Common myeloid progenitor, CD34-positive (primary cell): ENCODE measurements around the gene B3GNT3.
A peak's percentile ranks its signal among the peaks of the same experiment; 100 is the strongest.

Source experiments
- CTCF ChIA-PET: fragments of 350-600 bp; sonication (Branson Sonifier 250); formaldehyde crosslinking; loops from one replicate; lab custom pipeline; 2021; ENCODE audit warnings: antibody characterized with exemption; lab: Charles Lee
- POLR2A ChIA-PET: fragments of 350-600 bp; sonication (Branson Sonifier 250); formaldehyde crosslinking; loops from one replicate; lab custom pipeline; 2021; ENCODE audit warnings: antibody characterized with exemption; lab: Charles Lee
- DNase-seq, 3 donors: peaks; one replicate each; pipeline versions ENCODE4 v3.0.0 to v3.0.0-alpha.2; 2013
- H3K27ac ChIP-seq, 2 experiments: 1 replicate in 1 of 2; 2 replicates in 1 of 2; pipeline ENCODE4 v1.7.0; 2013; ENCODE audit warnings: inconsistent platforms in 2 of 2, low read length in 2 of 2, mild to moderate bottlenecking in 2 of 2, low read depth in 1 of 2, moderate library complexity in 1 of 2; ENCODE audit not compliant: severe bottlenecking in 2 of 2, insufficient read depth in 1 of 2, poor library complexity in 1 of 2
- H3K27me3 ChIP-seq, 5 experiments: replicated peaks in 2 of 5; 1 replicate in 3 of 5; 2 replicates in 2 of 5; pipeline versions ENCODE4 v1.6.1 to v1.7.0; 2013; ENCODE audit warnings: low read length in 4 of 5, mild to moderate bottlenecking in 2 of 5, moderate library complexity in 2 of 5, inconsistent platforms in 1 of 5; ENCODE audit not compliant: insufficient read depth in 5 of 5, control insufficient read depth in 4 of 5
- H3K36me3 ChIP-seq, 4 experiments: 1 replicate in 2 of 4; 2 replicates in 2 of 4; pipeline versions ENCODE4 v1.6.1 to v1.7.0; 2013; ENCODE audit warnings: low read length in 3 of 4, control low read depth in 1 of 4, mild to moderate bottlenecking in 1 of 4; ENCODE audit not compliant: control insufficient read depth in 4 of 4, insufficient read depth in 4 of 4
- H3K4me1 ChIP-seq, 4 experiments: 1 replicate in 3 of 4; 2 replicates in 1 of 4; pipeline versions ENCODE4 v1.6.1 to v1.7.1; 2013; ENCODE audit warnings: low read length in 3 of 4, mild to moderate bottlenecking in 3 of 4, control low read depth in 1 of 4, inconsistent platforms in 1 of 4, moderate library complexity in 1 of 4; ENCODE audit not compliant: control insufficient read depth in 4 of 4, insufficient read depth in 4 of 4; ENCODE audit errors: control extremely low read depth in 1 of 4
- H3K4me3 ChIP-seq, 7 experiments: 1 replicate in 4 of 7; 2 replicates in 3 of 7; pipeline versions ENCODE4 v1.5.1 to v1.7.0; 2013; ENCODE audit warnings: mild to moderate bottlenecking in 7 of 7, low read length in 6 of 7, moderate library complexity in 6 of 7, inconsistent platforms in 2 of 7, low read depth in 2 of 7, control low read depth in 1 of 7; ENCODE audit not compliant: insufficient read depth in 4 of 7, control insufficient read depth in 1 of 7; ENCODE audit errors: extremely low read depth in 1 of 7
- H3K9me3 ChIP-seq, 5 experiments: 1 replicate in 4 of 5; 2 replicates in 1 of 5; pipeline versions ENCODE4 v1.6.1 to v1.7.1; 2013; ENCODE audit warnings: low read length in 4 of 5, mild to moderate bottlenecking in 2 of 5, inconsistent platforms in 1 of 5, low read depth in 1 of 5, moderate library complexity in 1 of 5; ENCODE audit not compliant: control insufficient read depth in 4 of 5, insufficient read depth in 2 of 5; ENCODE audit errors: control extremely low read depth in 1 of 5
- WGBS: methylation state at CpG from one replicate; pipeline ENCODE4 v1.1.5; 2013; ENCODE audit not compliant: insufficient coverage; 5-methylcytosine and 5-hydroxymethylcytosine counted together

Gene B3GNT3

DNA sequence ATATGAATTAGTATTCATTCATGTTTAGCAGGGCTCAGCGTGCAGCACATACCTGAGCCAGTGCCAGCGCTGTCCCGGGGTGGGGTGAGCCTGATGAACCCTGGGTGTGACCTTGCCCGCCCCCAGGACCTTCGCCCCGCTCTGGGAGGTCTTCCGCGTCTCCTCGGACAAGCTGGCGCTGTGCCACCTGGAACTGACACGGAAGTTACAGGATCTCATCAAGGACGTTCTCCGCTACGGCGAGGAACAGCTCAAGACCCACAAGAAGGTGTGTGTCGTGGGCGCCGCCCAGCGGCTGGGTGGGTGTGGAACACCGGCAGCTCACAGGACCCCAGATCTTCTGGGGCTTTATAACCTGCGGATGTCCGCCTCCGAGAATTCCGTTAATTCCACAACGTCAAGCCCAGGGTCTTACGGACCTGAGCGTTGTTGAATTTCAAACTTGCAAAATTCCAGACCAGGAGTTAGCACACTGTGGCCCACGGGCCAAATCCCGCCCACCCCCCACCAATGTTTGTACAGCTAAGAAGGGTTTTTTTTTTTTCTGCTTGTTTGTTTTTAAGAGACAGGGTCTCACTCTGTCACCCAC, 28.3 kb upstream of the B3GNT3 start:
- peak overlapping the region in 1 of 7 experiments; percentile 45 for H3K4me3 ChIP-seq
- WGBS = 36% methylated on average over 27 of the region's 29 CpGs
- no peaks in the 10 kb centered on the region for H3K27me3 ChIP-seq
- H3K9me3 ChIP-seq = no peaks in the 10 kb centered on the region
- peaks cover 6 to 36% (median 17%) of the 10 kb centered on the region in 4 experiments for H3K36me3 ChIP-seq
- H3K27ac ChIP-seq = no peak overlapping the region
- ChIA-PET POLR2A (interaction anchor here (0.7 to 1.2 kb wide), 4 partner anchors 12 to 45 kb away, joined by 3 to 6 read pairs (median 4); partner anchors contain the start of gene FCHO1), CTCF (interaction anchor here (0.7 to 8.3 kb wide), 30 partner anchors 8 to 317 kb away, joined by 3 to 103 read pairs (median 5); partner anchors contain the start of genes FCHO1, MAP1S and RPL18A)
- DNase-seq = peak; percentile 83 to 92 (median 88)
- H3K4me1 ChIP-seq = peaks cover 0 to 17% (median 16%) of the 10 kb centered on the region in 4 experiments

DNA sequence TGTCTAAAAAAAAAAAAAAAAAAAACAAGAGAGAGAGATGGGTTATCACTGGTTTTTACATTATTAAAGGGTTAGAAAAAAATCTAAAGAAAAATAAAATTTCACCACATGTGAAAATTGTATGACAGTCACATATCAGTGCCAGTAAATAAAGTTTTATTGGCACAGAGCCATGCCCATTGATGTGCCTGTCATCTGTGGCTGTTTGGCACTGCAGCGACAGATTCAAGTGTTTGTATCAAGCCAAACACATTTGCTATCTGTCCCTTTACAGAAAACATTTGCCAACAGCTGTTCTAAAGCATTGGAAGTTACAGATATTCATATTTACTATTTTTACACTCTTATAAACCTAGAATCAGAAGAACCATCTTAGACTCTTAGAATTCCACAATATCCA, 27.4 kb upstream of the B3GNT3 start:
- Histone ChIP-seq H3K4me3 (no peak overlapping the region), H3K4me1 (peaks cover 0 to 17% (median 16%) of the 10 kb centered on the region in 4 experiments), H3K27me3 (no peaks in the 10 kb centered on the region), H3K27ac (no peak overlapping the region), H3K36me3 (peaks cover 5 to 40% (median 24%) of the 10 kb centered on the region in 4 experiments), H3K9me3 (no peaks in the 10 kb centered on the region)
- peak in 2 of 3 donors; percentile 47 to 69 for DNase-seq
- ChIA-PET CTCF (interaction anchor here (0.6 to 8.3 kb wide), 16 partner anchors 9 to 164 kb away, joined by 3 to 103 read pairs (median 8); partner anchors contain the start of genes FCHO1, MAP1S and RPL18A), POLR2A (interaction anchor here (1.2 kb wide), 1 partner anchor 16 kb away, joined by 3 read pairs; the partner anchor contains the start of gene FCHO1)
- WGBS = no CpG with 5 or more reads among the region's 1 CpG

DNA sequence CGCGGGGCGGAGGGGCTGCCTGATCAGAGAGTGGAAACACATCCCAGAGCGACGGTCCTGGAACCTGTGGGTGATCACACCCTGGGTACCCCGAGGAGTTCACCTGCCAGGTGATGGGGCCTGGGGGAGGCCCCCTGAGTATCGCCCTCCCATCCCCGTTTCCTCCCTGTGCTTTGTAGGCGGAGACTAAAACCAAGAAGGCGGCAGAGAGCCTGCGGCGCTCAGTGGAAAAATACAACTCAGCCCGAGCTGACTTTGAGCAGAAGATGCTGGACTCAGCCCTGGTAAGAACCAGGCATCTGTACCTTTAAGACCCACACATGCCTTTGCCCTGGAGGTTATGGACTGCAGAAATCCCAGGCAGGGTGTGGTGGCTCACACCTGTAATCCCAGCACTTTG, 24.3 kb upstream of the B3GNT3 start:
- Histone ChIP-seq H3K27me3 (no peaks in the 10 kb centered on the region), H3K9me3 (no peaks in the 10 kb centered on the region), H3K36me3 (peaks cover 5 to 52% (median 34%) of the 10 kb centered on the region in 4 experiments), H3K4me1 (peaks cover 0 to 9% (median 7%) of the 10 kb centered on the region in 4 experiments), H3K27ac (no peak overlapping the region), H3K4me3 (no peak overlapping the region)
- ChIA-PET CTCF (interaction anchor here (0.9 to 1.3 kb wide), 2 partner anchors 16 to 89 kb away, joined by 3 to 4 read pairs; partner anchors contain the start of gene RPL18A), POLR2A (no interaction called here)
- WGBS = 93% methylated on average over 13 of the region's 13 CpGs
- no peak for DNase-seq

DNA sequence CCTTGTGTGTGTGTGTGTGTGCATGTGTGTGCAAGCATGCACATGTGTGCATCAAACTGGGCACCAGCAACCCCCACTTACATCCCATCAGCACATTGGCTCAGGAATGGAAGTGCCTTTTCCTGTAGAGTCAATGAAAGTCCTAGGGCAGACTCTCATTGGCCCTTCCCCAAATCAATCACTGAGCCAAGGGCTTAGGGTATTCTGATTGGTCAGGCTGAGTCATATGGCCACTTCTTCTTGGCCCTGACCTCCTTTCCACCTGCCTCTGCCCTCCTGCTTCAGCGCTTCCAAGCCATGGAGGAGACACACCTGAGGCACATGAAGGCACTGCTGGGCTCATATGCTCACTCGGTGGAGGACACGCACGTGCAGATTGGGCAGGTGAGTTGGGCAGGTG, 22.8 kb upstream of the B3GNT3 start:
- Histone ChIP-seq H3K4me3 (no peak overlapping the region), H3K27ac (no peak overlapping the region), H3K9me3 (no peaks in the 10 kb centered on the region), H3K4me1 (no peaks in the 10 kb centered on the region), H3K27me3 (no peaks in the 10 kb centered on the region), H3K36me3 (peaks cover 5 to 59% (median 40%) of the 10 kb centered on the region in 4 experiments)
- WGBS = 95% methylated on average over 4 of the region's 4 CpGs
- CTCF ChIA-PET = interaction anchor here (0.8 to 1.3 kb wide), 3 partner anchors 18 to 68 kb away, joined by 3 to 4 read pairs (median 3); no protein-coding TSS in a partner anchor
- peak in 2 of 3 donors; percentile 58 to 64 for DNase-seq
- POLR2A ChIA-PET = no interaction called here

GRCh38 chr19:17775245-17775927, 19.6 kb upstream of the B3GNT3 start:
- 95% methylated on average over 11 of the region's 16 CpGs for WGBS
- Histone ChIP-seq H3K4me3 (no peak overlapping the region), H3K4me1 (peaks cover 0 to 20% (median 9%) of the 10 kb centered on the region in 4 experiments), H3K27ac (no peak overlapping the region), H3K27me3 (no peaks in the 10 kb centered on the region), H3K36me3 (peaks cover 2 to 45% (median 35%) of the 10 kb centered on the region in 4 experiments), H3K9me3 (no peaks in the 10 kb centered on the region)
- CTCF ChIA-PET = interaction anchor here (0.8 to 3.7 kb wide), 7 partner anchors 9 to 81 kb away, joined by 3 to 15 read pairs (median 4); no protein-coding TSS in a partner anchor
- POLR2A ChIA-PET = no interaction called here
- DNase-seq = peak in 1 of 3 donors; percentile 47

- ChIA-PET POLR2A (no interaction called here), CTCF (interaction anchor here (0.9 to 3.7 kb wide), 4 partner anchors 8 to 80 kb away, joined by 3 to 15 read pairs (median 4); no protein-coding TSS in a partner anchor)
- peak in 1 of 3 donors; percentile 38 for DNase-seq
- Histone ChIP-seq H3K4me1 (peaks cover 0 to 20% (median 9%) of the 10 kb centered on the region in 4 experiments), H3K27me3 (no peaks in the 10 kb centered on the region), H3K36me3 (peaks cover 2 to 44% (median 33%) of the 10 kb centered on the region in 4 experiments), H3K27ac (no peak overlapping the region), H3K9me3 (no peaks in the 10 kb centered on the region), H3K4me3 (no peak overlapping the region)
- WGBS = 95% methylated on average over 20 of the region's 27 CpGs
Measured at GRCh38 chr19:17775991-17776803, 18.7 kb upstream of the B3GNT3 start.
